H9 (cell line): ENCODE results near the gene ATP6V0E1. TPM values are rescaled to one million over a fixed set of nuclear protein-coding genes. Genes with fewer than 3 reads are reported as not detected.

Source experiments
- DNase-seq: peaks from one replicate; pipeline ENCODE4 v3.0.0-alpha.2; 2017
- H2AFZ ChIP-seq: one replicate; pipeline ENCODE4 v1.6.1; 2013; ENCODE audit warnings: mild to moderate bottlenecking, low read length, control low read depth, moderate library complexity
- H2AK5ac ChIP-seq: 2 replicates; pipeline ENCODE4 v1.6.1; 2013; ENCODE audit warnings: low read length, control low read depth, mixed read lengths; ENCODE audit not compliant: insufficient read length
- H2BK120ac ChIP-seq: one replicate; pipeline ENCODE4 v1.6.1; 2013; ENCODE audit warnings: low read depth, mild to moderate bottlenecking, low read length, control low read depth, inconsistent platforms; ENCODE audit not compliant: poor library complexity, severe bottlenecking
- H2BK12ac ChIP-seq: 2 replicates; pipeline ENCODE4 v1.6.1; 2013; ENCODE audit warnings: low read length, control low read depth, mixed read lengths, low read depth; ENCODE audit not compliant: insufficient read length
- H2BK15ac ChIP-seq: 2 replicates; pipeline ENCODE4 v1.6.1; 2013; ENCODE audit warnings: low read depth, low read length, control low read depth
- H2BK20ac ChIP-seq: one replicate; pipeline ENCODE4 v1.6.1; 2013; ENCODE audit warnings: low read depth, mild to moderate bottlenecking, low read length, control low read depth, inconsistent platforms; ENCODE audit not compliant: poor library complexity, severe bottlenecking
- H2BK5ac ChIP-seq: 2 replicates; pipeline ENCODE4 v1.6.1; 2013; ENCODE audit warnings: low read length, control low read depth, mixed read lengths; ENCODE audit not compliant: insufficient read length
- H3K14ac ChIP-seq: 2 replicates; pipeline ENCODE4 v1.6.1; 2013; ENCODE audit warnings: low read length, control low read depth; ENCODE audit not compliant: insufficient read depth
- H3K18ac ChIP-seq: 2 replicates; pipeline ENCODE4 v1.6.1; 2013; ENCODE audit warnings: low read depth, mild to moderate bottlenecking, mixed read lengths, low read length, control low read depth; ENCODE audit not compliant: insufficient read length
- H3K23ac ChIP-seq: 2 replicates; pipeline ENCODE4 v1.6.1; 2013; ENCODE audit warnings: low read length, control low read depth, mixed read lengths, low read depth; ENCODE audit not compliant: insufficient read length
- H3K23me2 ChIP-seq: 2 replicates; pipeline ENCODE4 v1.6.1; 2013; ENCODE audit warnings: low read depth, mild to moderate bottlenecking, mixed read lengths, low read length, control low read depth; ENCODE audit not compliant: insufficient read length, poor library complexity, severe bottlenecking
- H3K27ac ChIP-seq: 2 replicates; pipeline ENCODE4 v1.5.1; 2013; ENCODE audit warnings: low read length, control low read depth, mixed read lengths, low read depth; ENCODE audit not compliant: insufficient read length
- H3K27me3 ChIP-seq: 2 replicates; pipeline ENCODE4 v1.6.1; 2013; ENCODE audit warnings: low read length, control low read depth, inconsistent platforms; ENCODE audit not compliant: insufficient read depth
- H3K4ac ChIP-seq: 2 replicates; pipeline ENCODE4 v1.6.1; 2013; ENCODE audit warnings: low read depth, mild to moderate bottlenecking, control low read depth, inconsistent platforms, low read length, moderate library complexity
- H3K4me1 ChIP-seq: 2 replicates; pipeline ENCODE4 v1.6.1; 2013; ENCODE audit warnings: low read length, control low read depth, inconsistent platforms; ENCODE audit not compliant: insufficient read depth
- H3K4me2 ChIP-seq: 2 replicates; pipeline ENCODE4 v1.6.1; 2013; ENCODE audit warnings: low read length, control low read depth, mixed read lengths; ENCODE audit not compliant: insufficient read length, insufficient read depth
- H3K56ac ChIP-seq: 2 replicates; pipeline ENCODE4 v1.6.1; 2013; ENCODE audit warnings: low read depth, mild to moderate bottlenecking, mixed read lengths, low read length, control low read depth; ENCODE audit not compliant: insufficient read length
- H3K79me1 ChIP-seq: 2 replicates; pipeline ENCODE4 v1.6.1; 2013; ENCODE audit warnings: low read depth, mild to moderate bottlenecking, moderate library complexity, low read length, control low read depth, inconsistent platforms; ENCODE audit not compliant: insufficient read depth, poor library complexity, severe bottlenecking
- H3K79me2 ChIP-seq: 2 replicates; pipeline ENCODE4 v1.6.1; 2013; ENCODE audit warnings: low read length, control low read depth, inconsistent platforms; ENCODE audit not compliant: insufficient read depth
- H3K9ac ChIP-seq: 2 replicates; pipeline ENCODE4 v1.6.1; 2013; ENCODE audit warnings: low read length, control low read depth, mixed read lengths; ENCODE audit not compliant: insufficient read length; ENCODE audit errors: extremely low read depth
- H3K9me3 ChIP-seq: one replicate; pipeline ENCODE4 v1.6.1; 2013; ENCODE audit warnings: low read depth, low read length, inconsistent platforms; ENCODE audit not compliant: control insufficient read depth
- H3T11ph ChIP-seq: one replicate; pipeline ENCODE4 v1.6.1; 2013; ENCODE audit warnings: mild to moderate bottlenecking, low read length, control low read depth, inconsistent platforms
- H4K20me1 ChIP-seq: one replicate; pipeline ENCODE4 v1.6.1; 2013; ENCODE audit not compliant: control insufficient read depth, insufficient read length, insufficient read depth
- H4K5ac ChIP-seq: 2 replicates; pipeline ENCODE4 v1.6.1; 2013; ENCODE audit warnings: low read depth, mild to moderate bottlenecking, mixed read lengths, low read length, control low read depth; ENCODE audit not compliant: insufficient read length
- H4K8ac ChIP-seq: replicated peaks from 2 replicates; pipeline ENCODE4 v1.6.1; 2013; ENCODE audit warnings: low read length, control low read depth, mixed read lengths, low read depth; ENCODE audit not compliant: insufficient read length
- H4K91ac ChIP-seq: 2 replicates; pipeline ENCODE4 v1.6.1; 2013; ENCODE audit warnings: low read depth, mild to moderate bottlenecking, moderate library complexity, mixed read lengths, low read length, control low read depth; ENCODE audit not compliant: insufficient read length
- H3K27ac Mint-ChIP-seq, 3 experiments: 2 replicates in 2 of 3; 3 replicates in 1 of 3; pipeline ENCODE4 v1.8.0; 2020 to 2021; ENCODE audit warnings: mixed read lengths in 3 of 3, mild to moderate bottlenecking in 1 of 3, moderate library complexity in 1 of 3
- H3K27me3 Mint-ChIP-seq: 2 replicates; pipeline ENCODE4 v1.8.0; 2021; ENCODE audit warnings: low read depth, mild to moderate bottlenecking, moderate library complexity, mixed read lengths
- H3K36me3 Mint-ChIP-seq, 3 experiments: 2 replicates in 2 of 3; 3 replicates in 1 of 3; pipeline ENCODE4 v1.8.0; 2020 to 2021; ENCODE audit warnings: low read depth in 3 of 3, mixed read lengths in 3 of 3; ENCODE audit not compliant: insufficient read depth in 1 of 3
- H3K4me1 Mint-ChIP-seq, 2 experiments: 2 replicates each; pipeline ENCODE4 v1.8.0; 2020; ENCODE audit warnings: mixed read lengths in 2 of 2
- H3K4me3 Mint-ChIP-seq, 2 experiments: 2 replicates in 1 of 2; 3 replicates in 1 of 2; pipeline ENCODE4 v1.8.0; 2020 to 2021; ENCODE audit warnings: mild to moderate bottlenecking in 2 of 2, mixed read lengths in 2 of 2, moderate library complexity in 1 of 2
- H3K9me3 Mint-ChIP-seq, 2 experiments: 2 replicates in 1 of 2; 3 replicates in 1 of 2; pipeline ENCODE4 v1.8.0; 2020; ENCODE audit warnings: mild to moderate bottlenecking in 2 of 2, mixed read lengths in 2 of 2, moderate library complexity in 1 of 2
- WGBS: extraction: QIAGEN DNeasy Blood & Tissue Kit; methylation state at CpG from one replicate; pipeline ENCODE4 v1.1.7; 2013; ENCODE audit warnings: missing lambda C conversion rate, low lambda C conversion rate, mixed read lengths; ENCODE audit not compliant: insufficient read length; ENCODE audit errors: extremely low coverage; 5-methylcytosine and 5-hydroxymethylcytosine counted together
- total RNA-seq: library from RNA; stranded (reverse); gene quantifications from 2 replicates; pipeline ENCODE4 v1.2.1, GENCODE V29; 2021
- TF ChIP-seq, protein P1 (sequence below): fragments of 200-600 bp; sonication (generic); conservative IDR thresholded peaks from 3 replicates; pipeline ENCODE4 v1.8.0; 2021; ENCODE audit warnings: antibody characterized with exemption, mild to moderate bottlenecking

The ATP6V0E1 gene
- total RNA-seq, 1 experiment from 2014 or later = 101 TPM

DNA sequence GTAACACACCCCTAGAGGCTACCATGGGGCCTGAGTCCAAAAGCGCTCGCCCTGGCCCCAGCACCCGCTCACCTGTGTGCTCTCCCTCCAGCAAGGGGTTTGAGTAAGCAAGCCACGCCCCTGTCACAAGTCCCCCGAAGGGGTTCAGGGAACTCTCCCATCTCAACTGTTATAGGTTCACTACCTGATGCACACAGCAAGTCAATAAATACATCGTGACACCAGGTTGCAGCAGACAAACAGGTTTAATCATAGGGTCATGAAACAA, 64.2 kb downstream of the ATP6V0E1 start:
- peak; percentile 32 for DNase-seq
- Histone ChIP-seq H4K91ac (no peak overlapping the region), H3K27ac (no peak overlapping the region), H4K8ac (no peak overlapping the region), H3K23me2 (no peaks in the 10 kb centered on the region), H3K56ac (no peak overlapping the region), H2AFZ (no peak overlapping the region), H3K79me1 (no peaks in the 10 kb centered on the region), H3K4me2 (no peak overlapping the region), H3K9me3 (no peaks in the 10 kb centered on the region), H2BK20ac (no peak overlapping the region), H3K79me2 (no peaks in the 10 kb centered on the region), H3K23ac (no peak overlapping the region), H4K5ac (no peak overlapping the region), H2BK120ac (no peak overlapping the region), H3K4ac (no peak overlapping the region), H2BK5ac (no peak overlapping the region), H3K18ac (no peak overlapping the region), H3K27me3 (no peaks in the 10 kb centered on the region), H2AK5ac (no peak overlapping the region), H2BK12ac (no peak overlapping the region), H3K9ac (no peak overlapping the region), H3K14ac (no peak overlapping the region), H4K20me1 (no peaks in the 10 kb centered on the region), H3K4me1 (no peaks in the 10 kb centered on the region), H3T11ph (no peak overlapping the region), H2BK15ac (no peak overlapping the region)
- TF ChIP-seq, protein P1, sequence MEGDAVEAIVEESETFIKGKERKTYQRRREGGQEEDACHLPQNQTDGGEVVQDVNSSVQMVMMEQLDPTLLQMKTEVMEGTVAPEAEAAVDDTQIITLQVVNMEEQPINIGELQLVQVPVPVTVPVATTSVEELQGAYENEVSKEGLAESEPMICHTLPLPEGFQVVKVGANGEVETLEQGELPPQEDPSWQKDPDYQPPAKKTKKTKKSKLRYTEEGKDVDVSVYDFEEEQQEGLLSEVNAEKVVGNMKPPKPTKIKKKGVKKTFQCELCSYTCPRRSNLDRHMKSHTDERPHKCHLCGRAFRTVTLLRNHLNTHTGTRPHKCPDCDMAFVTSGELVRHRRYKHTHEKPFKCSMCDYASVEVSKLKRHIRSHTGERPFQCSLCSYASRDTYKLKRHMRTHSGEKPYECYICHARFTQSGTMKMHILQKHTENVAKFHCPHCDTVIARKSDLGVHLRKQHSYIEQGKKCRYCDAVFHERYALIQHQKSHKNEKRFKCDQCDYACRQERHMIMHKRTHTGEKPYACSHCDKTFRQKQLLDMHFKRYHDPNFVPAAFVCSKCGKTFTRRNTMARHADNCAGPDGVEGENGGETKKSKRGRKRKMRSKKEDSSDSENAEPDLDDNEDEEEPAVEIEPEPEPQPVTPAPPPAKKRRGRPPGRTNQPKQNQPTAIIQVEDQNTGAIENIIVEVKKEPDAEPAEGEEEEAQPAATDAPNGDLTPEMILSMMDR = no peak
- no CpG with 5 or more reads among the region's 6 CpGs for WGBS
- Mint-ChIP-seq H3K27me3 (peaks cover 23% of the 10 kb centered on the region), H3K4me3 (no peak overlapping the region), H3K36me3 (no peaks in the 10 kb centered on the region), H3K27ac (peak overlapping the region in 1 of 3 experiments; percentile 59; a peak in 2 of 7 replicates), H3K4me1 (peaks cover 6 to 9% of the 10 kb centered on the region in 2 experiments), H3K9me3 (no peaks in the 10 kb centered on the region)
